22Rv1 (cell line): ENCODE measurements around the gene RNF212.
A peak's percentile ranks its signal among the peaks of the same experiment; 100 is the strongest.

Experiments used
- H3K27ac ChIP-seq: fragments of 450-650 bp; 2 replicates; pipeline ENCODE4 v1.5.1; 2017
- ZFX ChIP-seq: fragments of 450-650 bp; IDR thresholded peaks from 2 replicates; pipeline ENCODE4 v1.6.1; 2017; ENCODE audit warnings: antibody characterized with exemption, borderline replicate concordance
- TF ChIP-seq, protein P1 (sequence below): fragments of 450-650 bp; IDR thresholded peaks from 2 replicates; pipeline ENCODE4 v1.5.1; 2017; ENCODE audit warnings: mild to moderate bottlenecking

The RNF212 gene

DNA sequence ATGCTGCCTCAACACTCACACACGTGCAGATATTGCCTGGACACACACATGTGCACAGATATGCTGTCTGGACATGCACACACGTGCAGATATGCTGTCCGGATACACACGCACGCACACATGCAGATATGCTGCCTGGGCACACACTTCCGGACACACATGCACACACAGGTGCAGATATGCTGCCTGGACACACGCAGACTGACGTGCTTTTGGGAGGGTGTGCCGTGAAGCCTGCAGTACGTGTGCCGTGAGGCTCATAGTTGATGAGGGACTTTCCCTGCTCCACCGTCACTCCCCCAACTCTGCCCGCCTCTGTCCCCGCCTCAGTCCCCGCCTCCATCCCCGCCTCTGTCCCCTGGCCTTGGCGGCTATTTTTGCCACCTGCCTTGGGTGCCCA, 87.2 kb downstream of the RNF212 start:
- peak overlapping the region; percentile 27; the same call in 1 of the 2 replicates for H3K27ac ChIP-seq
- TF ChIP-seq, protein P1, sequence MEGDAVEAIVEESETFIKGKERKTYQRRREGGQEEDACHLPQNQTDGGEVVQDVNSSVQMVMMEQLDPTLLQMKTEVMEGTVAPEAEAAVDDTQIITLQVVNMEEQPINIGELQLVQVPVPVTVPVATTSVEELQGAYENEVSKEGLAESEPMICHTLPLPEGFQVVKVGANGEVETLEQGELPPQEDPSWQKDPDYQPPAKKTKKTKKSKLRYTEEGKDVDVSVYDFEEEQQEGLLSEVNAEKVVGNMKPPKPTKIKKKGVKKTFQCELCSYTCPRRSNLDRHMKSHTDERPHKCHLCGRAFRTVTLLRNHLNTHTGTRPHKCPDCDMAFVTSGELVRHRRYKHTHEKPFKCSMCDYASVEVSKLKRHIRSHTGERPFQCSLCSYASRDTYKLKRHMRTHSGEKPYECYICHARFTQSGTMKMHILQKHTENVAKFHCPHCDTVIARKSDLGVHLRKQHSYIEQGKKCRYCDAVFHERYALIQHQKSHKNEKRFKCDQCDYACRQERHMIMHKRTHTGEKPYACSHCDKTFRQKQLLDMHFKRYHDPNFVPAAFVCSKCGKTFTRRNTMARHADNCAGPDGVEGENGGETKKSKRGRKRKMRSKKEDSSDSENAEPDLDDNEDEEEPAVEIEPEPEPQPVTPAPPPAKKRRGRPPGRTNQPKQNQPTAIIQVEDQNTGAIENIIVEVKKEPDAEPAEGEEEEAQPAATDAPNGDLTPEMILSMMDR: no peak
- TF ChIP-seq ZFX: no peak

DNA sequence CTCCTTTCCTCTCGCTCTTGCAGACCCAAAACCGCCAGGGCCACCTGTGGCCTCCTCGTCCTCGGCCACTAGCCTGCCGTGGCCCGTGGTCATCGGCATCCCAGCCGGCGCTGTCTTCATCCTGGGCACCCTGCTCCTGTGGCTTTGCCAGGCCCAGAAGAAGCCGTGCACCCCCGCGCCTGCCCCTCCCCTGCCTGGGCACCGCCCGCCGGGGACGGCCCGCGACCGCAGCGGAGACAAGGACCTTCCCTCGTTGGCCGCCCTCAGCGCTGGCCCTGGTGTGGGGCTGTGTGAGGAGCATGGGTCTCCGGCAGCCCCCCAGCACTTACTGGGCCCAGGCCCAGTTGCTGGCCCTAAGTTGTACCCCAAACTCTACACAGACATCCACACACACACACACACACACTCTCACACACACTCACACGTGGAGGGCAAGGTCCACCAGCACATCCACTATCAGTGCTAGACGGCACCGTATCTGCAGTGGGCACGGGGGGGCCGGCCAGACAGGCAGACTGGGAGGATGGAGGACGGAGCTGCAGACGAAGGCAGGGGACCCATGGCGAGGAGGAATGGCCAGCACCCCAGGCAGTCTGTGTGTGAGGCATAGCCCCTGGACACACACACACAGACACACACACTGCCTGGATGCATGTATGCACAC, 88.3 kb downstream of the RNF212 start:
- H3K27ac ChIP-seq: no peak overlapping the region
- TF ChIP-seq, protein P1: no peak
- TF ChIP-seq ZFX: no peak

DNA sequence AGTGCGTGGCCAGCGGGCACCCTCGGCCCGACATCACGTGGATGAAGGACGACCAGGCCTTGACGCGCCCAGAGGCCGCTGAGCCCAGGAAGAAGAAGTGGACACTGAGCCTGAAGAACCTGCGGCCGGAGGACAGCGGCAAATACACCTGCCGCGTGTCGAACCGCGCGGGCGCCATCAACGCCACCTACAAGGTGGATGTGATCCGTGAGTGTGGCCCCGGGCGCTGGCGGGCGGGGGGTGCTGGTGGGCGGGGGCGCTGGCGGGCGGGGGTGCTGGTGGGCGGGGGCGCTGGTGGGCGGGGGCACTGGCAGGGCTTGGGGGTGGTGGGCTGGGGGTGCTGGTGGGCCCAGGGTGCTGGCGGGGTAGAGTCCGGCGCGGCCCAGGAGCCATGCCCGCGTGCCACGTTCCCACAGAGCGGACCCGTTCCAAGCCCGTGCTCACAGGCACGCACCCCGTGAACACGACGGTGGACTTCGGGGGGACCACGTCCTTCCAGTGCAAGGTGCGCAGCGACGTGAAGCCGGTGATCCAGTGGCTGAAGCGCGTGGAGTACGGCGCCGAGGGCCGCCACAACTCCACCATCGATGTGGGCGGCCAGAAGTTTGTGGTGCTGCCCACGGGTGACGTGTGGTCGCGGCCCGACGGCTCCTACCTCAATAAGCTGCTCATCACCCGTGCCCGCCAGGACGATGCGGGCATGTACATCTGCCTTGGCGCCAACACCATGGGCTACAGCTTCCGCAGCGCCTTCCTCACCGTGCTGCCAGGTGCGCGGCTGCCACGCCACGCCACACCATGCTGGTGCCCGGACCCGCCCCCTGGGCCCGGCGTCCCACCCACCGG, 89.2 kb downstream of the RNF212 start:
- H3K27ac ChIP-seq: no peak overlapping the region
- no peak for TF ChIP-seq ZFX
- TF ChIP-seq, protein P1: no peak

DNA sequence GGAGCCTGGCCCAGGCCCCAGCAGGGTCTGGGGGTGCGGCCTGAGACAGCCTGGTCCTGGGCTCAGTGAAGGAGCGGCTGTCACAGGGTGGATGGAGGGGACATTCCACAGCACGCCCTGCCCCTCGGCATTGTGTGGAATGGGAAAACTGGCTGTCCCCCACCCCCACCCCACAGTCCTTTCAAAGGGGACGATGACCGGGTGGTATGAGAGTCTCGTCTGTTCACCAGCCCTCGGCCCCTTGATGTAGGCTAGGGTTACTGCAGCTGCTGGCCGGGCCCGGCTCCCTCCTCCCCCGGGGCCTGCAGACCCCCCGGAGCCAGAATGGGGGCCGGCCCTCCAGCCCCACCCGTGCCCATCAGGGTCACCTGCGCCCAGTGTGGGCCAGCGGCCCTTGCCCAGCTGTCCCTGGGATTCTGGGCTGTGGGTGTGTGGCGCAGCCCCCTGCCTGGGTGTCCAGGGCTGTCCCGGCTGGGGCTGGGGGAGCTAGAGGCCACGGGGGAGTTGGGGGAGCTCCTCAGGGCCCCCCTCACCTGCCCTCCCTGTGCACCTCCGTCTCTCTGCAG, 90.2 kb downstream of the RNF212 start:
- TF ChIP-seq, protein P1: no peak
- TF ChIP-seq ZFX: no peak
- H3K27ac ChIP-seq: no peak overlapping the region

DNA sequence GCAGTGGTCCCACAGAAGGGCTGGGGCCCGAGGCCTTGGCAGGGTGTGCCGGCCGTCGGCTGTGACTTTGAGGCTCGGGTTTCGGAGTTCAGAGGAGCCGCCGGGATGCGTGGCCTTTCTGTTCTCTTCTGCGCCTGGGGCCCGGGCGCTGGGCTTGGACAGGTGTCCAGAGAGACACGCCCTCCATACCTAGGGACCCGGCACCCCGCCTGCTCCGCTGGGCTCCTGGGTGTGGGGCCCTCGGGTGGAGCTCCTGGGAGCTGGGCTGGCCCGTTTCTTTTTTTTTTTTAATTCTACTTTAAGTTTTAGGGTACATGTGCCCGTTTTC, 90.7 kb downstream of the RNF212 start:
- no peak for TF ChIP-seq ZFX
- TF ChIP-seq, protein P1: no peak
- H3K27ac ChIP-seq: no peak overlapping the region

DNA sequence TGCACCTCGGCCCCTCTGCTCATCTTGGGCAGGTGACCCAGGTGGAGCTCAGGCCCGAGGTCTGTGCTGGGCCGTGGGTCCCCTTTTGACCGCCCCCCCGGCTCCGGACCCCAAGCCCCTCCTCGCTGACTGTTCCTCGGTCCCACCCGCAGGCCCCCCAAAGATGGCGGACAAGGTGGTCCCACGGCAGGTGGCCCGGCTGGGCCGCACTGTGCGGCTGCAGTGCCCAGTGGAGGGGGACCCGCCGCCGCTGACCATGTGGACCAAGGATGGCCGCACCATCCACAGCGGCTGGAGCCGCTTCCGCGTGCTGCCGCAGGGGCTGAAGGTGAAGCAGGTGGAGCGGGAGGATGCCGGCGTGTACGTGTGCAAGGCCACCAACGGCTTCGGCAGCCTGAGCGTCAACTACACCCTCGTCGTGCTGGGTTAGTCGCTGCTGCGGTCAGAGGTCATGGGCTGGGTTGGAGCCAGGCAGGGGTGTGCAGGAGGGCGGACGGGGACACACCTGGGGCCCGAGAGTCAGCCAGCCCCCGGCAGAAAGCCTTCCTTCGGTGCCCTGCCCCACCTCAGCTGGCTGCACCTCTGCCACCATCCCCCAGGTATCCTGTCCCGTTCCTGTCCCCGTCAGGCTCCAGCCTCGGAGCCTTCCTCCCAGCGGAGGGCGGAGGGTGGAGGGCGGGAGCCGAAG, 91.2 kb downstream of the RNF212 start:
- no peak for TF ChIP-seq ZFX
- TF ChIP-seq, protein P1: no peak
- no peak overlapping the region for H3K27ac ChIP-seq
